Posterior cingulate gyrus (tissue), 11 donors: ENCODE measurements around the gene UBE2G2.
A peak's percentile ranks its signal among the peaks of the same experiment; 100 is the strongest.

Source experiments
- DNase-seq, 10 donors: peaks; one replicate each; pipeline versions ENCODE4 v3.0.0 to v3.0.0-alpha.2; 2020 to 2021; ENCODE audit warnings: mixed read lengths in 3 of 10
- intact Hi-C: fragments of 100-400 bp; cut with DNase I; formaldehyde crosslinking; loops from one replicate; pipeline ENCODE4 v1.15.1; 2023

UBE2G2 gene

GRCh38 chr21:44793592-44794374 is 7.8 kb downstream of the UBE2G2 start:
- intact Hi-C loops: loop anchor here (1.0 kb wide), 1 partner anchor 283 kb away; no protein-coding TSS in a partner anchor
- DNase-seq: no peak

DNA sequence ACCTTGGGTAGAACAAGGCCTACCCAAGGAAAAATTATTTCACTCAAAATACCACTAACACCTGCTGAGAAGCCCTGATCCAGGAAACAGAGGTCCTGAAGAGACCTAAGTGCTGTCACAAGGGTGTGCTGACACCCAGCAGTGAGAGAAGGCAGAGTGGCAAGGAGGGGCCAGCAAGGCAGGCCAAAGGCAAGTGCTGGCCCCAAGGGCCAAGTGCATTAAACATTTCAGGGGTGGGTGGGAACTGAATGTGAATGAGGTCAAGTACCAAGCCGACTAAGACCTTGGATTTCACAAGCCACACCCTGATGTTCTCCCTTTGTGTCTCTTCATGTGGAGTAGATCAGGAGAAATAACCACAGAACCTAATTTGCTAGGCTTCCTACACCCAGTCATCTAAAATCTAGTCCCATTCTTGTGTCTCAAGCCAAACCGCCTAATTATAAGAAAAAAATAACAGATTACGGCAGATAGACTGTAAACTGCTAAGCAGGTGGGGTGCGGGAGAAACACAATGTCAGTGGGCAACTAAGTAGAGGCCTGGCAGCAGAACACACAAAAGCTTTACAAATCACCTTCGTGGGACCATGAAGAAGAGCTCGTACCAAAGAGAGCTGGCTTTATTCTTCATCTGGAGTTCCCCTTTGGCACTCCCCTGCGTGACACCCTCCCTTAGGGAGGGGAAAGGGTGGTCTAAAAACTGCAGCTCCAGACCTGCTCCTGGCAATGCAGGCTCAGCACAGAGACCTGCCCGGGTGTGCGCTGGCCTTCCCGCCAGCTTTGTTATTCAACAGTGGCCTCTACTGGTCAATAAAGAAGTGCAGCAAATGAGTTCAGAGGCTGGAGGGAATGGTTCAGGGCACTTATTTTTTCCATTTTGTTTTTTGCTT is 8.7 kb downstream of the UBE2G2 start:
- peak in 6 of 10 donors; percentile 41 to 94 (median 48) for DNase-seq
- intact Hi-C loops: loop anchor here (1.0 kb wide), 1 partner anchor 283 kb away; no protein-coding TSS in a partner anchor

GRCh38 chr21:44791993-44792392 is 9.6 kb downstream of the UBE2G2 start:
- DNase-seq: no peak
- intact Hi-C loops: no loop called here

DNA sequence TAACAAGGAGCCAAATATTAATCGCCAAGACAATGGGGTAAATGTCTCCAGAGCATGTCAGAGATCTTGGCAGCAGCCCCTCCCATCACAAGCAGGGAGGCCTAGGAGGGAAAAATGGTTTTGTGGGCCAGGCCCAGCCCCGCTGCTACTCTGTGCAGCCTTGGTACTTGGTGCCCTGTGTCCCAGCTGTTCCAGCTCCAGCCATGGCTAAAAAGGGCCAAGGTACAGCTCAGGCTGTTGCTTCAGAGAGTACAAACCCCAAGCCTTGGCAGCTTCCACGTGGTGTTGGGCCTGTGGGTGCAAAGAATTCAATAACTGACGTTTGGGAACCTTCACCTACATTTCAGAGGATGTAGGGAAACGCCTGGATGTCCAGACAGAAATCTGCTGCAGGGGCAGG is 10.4 kb downstream of the UBE2G2 start:
- DNase-seq: no peak
- intact Hi-C loops: no loop called here

- intact Hi-C loops: no loop called here
- no peak for DNase-seq
Observed at GRCh38 chr21:44790368-44790767, 11.3 kb downstream of the UBE2G2 start.

GRCh38 chr21:44789880-44790279 is 11.7 kb downstream of the UBE2G2 start:
- intact Hi-C loops: no loop called here
- no peak for DNase-seq

DNA sequence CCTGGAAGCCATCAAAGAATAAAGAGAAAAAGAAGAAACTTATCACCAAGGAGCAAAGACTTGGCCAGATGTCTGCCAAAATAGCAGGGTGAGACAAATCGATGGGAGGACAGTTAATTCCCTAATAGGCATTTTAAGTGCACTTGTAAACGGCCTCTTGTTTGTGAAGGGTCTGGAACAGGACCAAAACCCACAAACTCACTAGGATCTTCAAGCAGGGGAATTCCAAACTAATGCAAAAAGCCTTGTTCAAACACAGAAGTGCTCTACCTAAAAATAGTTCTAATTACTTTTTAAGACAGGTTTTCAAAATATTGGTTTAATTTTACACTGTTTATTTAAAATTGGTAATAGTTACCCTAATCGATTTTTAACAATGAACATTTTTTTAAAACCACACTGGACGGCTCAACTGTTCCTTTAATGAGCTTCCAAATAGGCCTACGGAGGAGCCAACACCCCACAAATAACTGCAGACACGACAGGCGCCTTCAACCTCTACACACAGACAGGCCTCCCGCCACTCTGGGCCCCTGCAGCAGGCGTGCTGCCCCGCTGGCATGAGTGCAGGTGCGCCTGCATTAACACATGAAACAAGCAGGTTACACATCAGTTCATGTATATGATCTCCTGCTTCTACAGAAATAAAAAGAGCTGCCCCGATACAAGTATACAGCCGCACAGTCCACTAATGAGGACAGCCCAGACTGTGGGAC is 15.8 kb downstream of the UBE2G2 start:
- peak in 1 of 10 donors; percentile 52 for DNase-seq
- intact Hi-C loops: no loop called here

- no peak for DNase-seq
- intact Hi-C loops: no loop called here
Observed at GRCh38 chr21:44784810-44785209, 16.8 kb downstream of the UBE2G2 start.

DNA sequence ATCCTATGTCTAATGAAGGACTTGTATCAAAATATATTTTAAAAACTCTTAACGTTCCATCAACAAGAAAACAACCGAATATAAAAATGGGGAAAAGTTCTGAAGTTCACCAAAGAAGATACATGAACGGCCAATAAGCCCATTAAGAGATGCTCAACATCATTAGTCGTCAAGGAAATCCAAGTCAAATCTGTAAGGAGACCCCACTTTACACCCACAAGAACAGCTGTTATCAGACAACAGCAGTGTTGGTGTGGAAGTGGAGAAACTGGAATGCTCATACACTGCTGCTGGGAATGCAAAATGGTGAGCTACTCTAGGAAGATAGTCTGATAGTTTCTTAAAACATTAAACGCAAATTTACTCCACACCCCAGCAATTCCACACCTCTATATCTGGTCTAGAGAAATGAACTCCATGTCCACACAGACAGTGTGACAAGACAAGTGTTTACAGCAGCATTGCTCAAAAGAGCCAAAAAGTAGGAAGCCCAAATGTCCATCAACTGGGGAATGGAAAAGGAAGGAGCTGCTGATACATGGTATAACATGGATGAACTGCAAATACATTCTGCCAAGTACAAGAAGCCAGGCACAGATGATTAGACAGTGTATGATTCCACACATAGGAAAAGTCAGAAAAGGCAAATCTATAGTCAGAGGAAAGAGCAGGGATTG is 18.5 kb downstream of the UBE2G2 start:
- DNase-seq: no peak
- intact Hi-C loops: no loop called here

- intact Hi-C loops: no loop called here
- peak in 1 of 10 donors; percentile 55 for DNase-seq
Observed at GRCh38 chr21:44780767-44781459, 20.7 kb downstream of the UBE2G2 start.

DNA sequence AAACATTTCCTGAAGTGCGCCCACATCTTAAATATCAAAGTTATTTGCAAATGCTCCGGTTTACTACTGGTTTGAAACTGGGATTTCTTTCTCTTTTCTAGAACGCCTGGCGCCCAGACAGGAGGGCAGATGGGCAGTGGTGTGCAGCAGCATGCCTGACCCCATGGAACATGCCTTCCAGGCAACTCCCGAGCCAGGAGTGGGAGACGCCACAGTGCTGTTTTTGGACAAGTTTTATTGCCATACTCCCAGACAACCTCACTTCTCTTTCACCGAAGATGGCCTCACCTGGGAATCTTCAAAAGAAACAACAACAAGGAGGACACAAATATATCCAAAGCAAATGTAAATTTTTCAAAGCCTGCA is 21.5 kb downstream of the UBE2G2 start:
- intact Hi-C loops: no loop called here

GRCh38 chr21:44779417-44780136 is 22.0 kb downstream of the UBE2G2 start:
- intact Hi-C loops: no loop called here
- DNase-seq: peak in 1 of 10 donors; percentile 53

More for the DNA sequence above, 21.5 kb downstream of the UBE2G2 start:
- DNase-seq: peak in 1 of 10 donors; percentile 45

DNA sequence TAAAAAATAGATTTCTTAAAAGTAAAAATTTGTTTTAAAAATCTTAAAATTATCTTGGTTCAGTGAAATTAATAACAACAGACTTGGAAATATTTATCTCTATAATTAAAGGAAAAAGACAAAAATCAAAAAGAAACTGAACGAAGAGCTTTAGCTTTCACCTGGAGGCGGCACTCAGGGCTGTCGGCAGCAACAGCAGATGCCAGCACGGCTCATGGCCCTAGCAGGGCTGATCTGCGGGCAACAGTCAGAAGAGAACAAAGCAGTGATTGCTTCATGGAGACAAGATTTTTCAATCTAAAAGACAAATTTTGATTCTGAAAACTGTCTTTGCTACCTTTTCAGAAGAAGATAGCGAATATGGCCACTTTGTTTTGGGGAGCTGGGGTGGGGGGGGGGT is 22.6 kb downstream of the UBE2G2 start:
- intact Hi-C loops: no loop called here
- DNase-seq: peak in 1 of 10 donors; percentile 35

GRCh38 chr21:44778499-44778911 is 23.1 kb downstream of the UBE2G2 start:
- peak in 1 of 10 donors; percentile 62 for DNase-seq
- intact Hi-C loops: no loop called here

DNA sequence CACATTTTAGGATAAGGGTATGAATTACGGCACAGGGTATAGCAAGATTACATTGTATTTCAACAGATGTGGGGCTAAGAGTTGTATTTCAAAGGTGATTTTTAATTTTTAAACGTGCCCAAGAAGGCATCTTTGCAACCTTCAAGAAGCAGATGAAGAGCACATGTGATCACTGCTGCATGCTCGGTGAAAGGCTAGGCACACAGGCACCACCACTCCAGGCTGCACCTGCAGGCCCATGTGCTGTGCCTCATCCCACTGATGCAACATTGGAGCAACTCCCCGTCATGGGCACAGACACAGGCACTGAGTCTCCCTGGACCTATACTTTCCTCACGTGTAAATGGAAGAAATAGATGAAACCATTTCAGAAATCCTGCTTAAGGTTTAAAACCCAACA is 23.5 kb downstream of the UBE2G2 start:
- intact Hi-C loops: no loop called here
- DNase-seq: peak in 1 of 10 donors; percentile 24

DNA sequence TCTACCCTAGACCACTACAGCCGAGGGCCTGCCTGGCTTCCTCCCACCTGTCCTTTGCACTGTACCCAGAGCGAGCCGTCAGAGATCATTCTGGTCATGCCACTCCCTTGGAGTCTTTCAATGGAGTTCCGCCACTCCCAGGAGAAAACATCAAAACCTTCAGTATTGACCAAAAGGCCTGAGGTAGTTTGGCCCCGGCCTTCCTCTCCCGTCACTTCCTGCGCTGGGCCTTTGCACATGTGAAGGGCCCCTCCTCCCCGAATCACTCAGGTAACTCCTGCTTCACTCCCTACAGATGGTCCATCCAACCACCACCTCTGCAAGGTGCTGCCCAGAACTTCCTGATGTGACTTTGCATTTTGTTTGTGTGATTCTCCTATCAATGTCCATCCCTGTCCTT is 26.6 kb downstream of the UBE2G2 start:
- intact Hi-C loops: no loop called here
- DNase-seq: peak in 2 of 10 donors; percentile 12 to 21

DNA sequence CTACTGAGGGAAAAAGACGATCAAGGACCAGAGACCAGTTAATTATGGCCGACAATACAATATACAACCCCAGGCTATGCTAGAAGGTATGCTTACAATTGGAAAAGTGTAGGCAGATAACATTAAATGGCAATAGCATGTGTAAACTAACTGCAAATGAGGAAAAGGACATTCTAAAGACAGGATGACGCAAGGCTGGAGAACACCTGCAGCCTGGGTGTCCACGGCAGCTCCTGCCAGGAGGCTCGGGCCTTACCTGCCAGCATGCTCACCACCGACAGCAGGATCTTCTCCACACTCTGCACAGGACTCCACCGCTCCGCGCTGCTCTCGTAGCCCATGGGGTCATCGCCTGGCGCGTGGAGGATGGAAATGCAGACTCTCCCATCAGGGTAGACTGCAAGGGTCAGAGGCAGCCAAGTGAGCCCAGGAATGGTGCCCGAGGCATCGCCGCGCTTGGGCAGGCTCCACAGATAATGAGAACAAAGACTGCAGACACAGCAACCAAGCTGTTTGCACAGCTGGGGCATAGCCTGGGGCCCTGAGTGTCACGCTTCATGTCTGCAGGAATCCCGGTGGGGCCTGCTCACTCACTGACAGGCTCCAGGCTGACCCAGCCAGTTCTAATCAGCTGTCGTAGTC is 28.2 kb downstream of the UBE2G2 start:
- peak in 3 of 10 donors; percentile 22 to 81 (median 54) for DNase-seq
- intact Hi-C loops: no loop called here

GRCh38 chr21:44771896-44772525 is 29.6 kb downstream of the UBE2G2 start:
- intact Hi-C loops: no loop called here
- DNase-seq: peak in 2 of 10 donors; percentile 66 to 70
